Activated CD8-positive, alpha-beta T cell treated with anti-CD3 and anti-CD28 coated beads, Interleukin-2, amount 10 ng/mL, durations not matched to agents 7 days and 5 days (primary cell): ENCODE data around the gene GABRG3. TPM values are rescaled to one million over a fixed set of nuclear protein-coding genes. Genes with fewer than 3 reads are reported as not detected.

Source experiments
- ATAC-seq: fragments of 150-1000 bp; cut with Tn5 transposase; one replicate; pipeline ENCODE4 v1.10.0; 2021; ENCODE audit warnings: moderate library complexity
- CTCF ChIA-PET: fragments of 350-600 bp; sonication (Branson Sonifier 250); formaldehyde crosslinking; loops from one replicate; lab custom pipeline; 2021; ENCODE audit warnings: antibody characterized with exemption; lab: Charles Lee
- POLR2A ChIA-PET: fragments of 350-600 bp; sonication (Branson Sonifier 250); formaldehyde crosslinking; loops from one replicate; lab custom pipeline; 2021; ENCODE audit warnings: antibody characterized with exemption; lab: Charles Lee
- DNase-seq: peaks from one replicate; pipeline ENCODE4 v3.0.0-alpha.2; 2020
- H3K27ac Mint-ChIP-seq: one replicate; pipeline ENCODE4 v1.8.0; 2021; ENCODE audit warnings: mild to moderate bottlenecking, mixed read lengths
- H3K27me3 Mint-ChIP-seq: one replicate; pipeline ENCODE4 v1.8.0; 2021; ENCODE audit warnings: low read depth, mixed read lengths
- H3K36me3 Mint-ChIP-seq: one replicate; pipeline ENCODE4 v1.8.0; 2021; ENCODE audit warnings: low read depth, mixed read lengths
- H3K4me1 Mint-ChIP-seq: one replicate; pipeline ENCODE4 v1.8.0; 2021; ENCODE audit warnings: low read depth, mixed read lengths
- H3K4me3 Mint-ChIP-seq: one replicate; pipeline ENCODE4 v1.8.0; 2021; ENCODE audit warnings: mild to moderate bottlenecking, mixed read lengths
- H3K9me3 Mint-ChIP-seq: one replicate; pipeline ENCODE4 v1.8.0; 2022; ENCODE audit warnings: mixed read lengths; ENCODE audit not compliant: insufficient read depth
- total RNA-seq, 2 experiments: library from RNA; stranded (reverse); gene quantifications; one replicate each; pipeline ENCODE4 v1.2.3, GENCODE V29; 2021

Gene GABRG3
- total RNA-seq, 2 experiments from 2014 or later = not detected

GRCh38 chr15:27414168-27414870 is 443.3 kb downstream of the GABRG3 start:
- Mint-ChIP-seq H3K36me3 (no peaks in the 10 kb centered on the region), H3K4me1 (no peaks in the 10 kb centered on the region), H3K27me3 (no peaks in the 10 kb centered on the region), H3K4me3 (no peak overlapping the region), H3K9me3 (peaks cover 11% of the 10 kb centered on the region), H3K27ac (no peak overlapping the region)
- POLR2A ChIA-PET = no interaction called here
- no peak for ATAC-seq
- DNase-seq = no peak
- CTCF ChIA-PET = no interaction called here

- no peak for ATAC-seq
- no peak for DNase-seq
- H3K36me3 Mint-ChIP-seq = no peaks in the 10 kb centered on the region
- peaks cover 8% of the 10 kb centered on the region for H3K9me3 Mint-ChIP-seq
- CTCF ChIA-PET = no interaction called here
- POLR2A ChIA-PET = no interaction called here
- no peak overlapping the region for H3K27ac Mint-ChIP-seq
- H3K4me3 Mint-ChIP-seq = no peak overlapping the region
- H3K4me1 Mint-ChIP-seq = no peaks in the 10 kb centered on the region
- H3K27me3 Mint-ChIP-seq = no peaks in the 10 kb centered on the region
Measured at GRCh38 chr15:27418726-27419125, 447.7 kb downstream of the GABRG3 start.

GRCh38 chr15:27422997-27423396 is 452.0 kb downstream of the GABRG3 start:
- Mint-ChIP-seq H3K27ac (no peak overlapping the region), H3K27me3 (no peaks in the 10 kb centered on the region), H3K4me3 (no peak overlapping the region), H3K9me3 (peaks cover 15% of the 10 kb centered on the region), H3K4me1 (no peaks in the 10 kb centered on the region), H3K36me3 (no peaks in the 10 kb centered on the region)
- no peak for ATAC-seq
- ChIA-PET POLR2A (no interaction called here), CTCF (no interaction called here)
- no peak for DNase-seq

- POLR2A ChIA-PET = no interaction called here
- H3K27ac Mint-ChIP-seq = no peak overlapping the region
- no peak overlapping the region for H3K4me3 Mint-ChIP-seq
- DNase-seq (no peak), ATAC-seq (no peak)
- H3K9me3 Mint-ChIP-seq = peaks cover 15% of the 10 kb centered on the region
- no peaks in the 10 kb centered on the region for H3K27me3 Mint-ChIP-seq
- H3K36me3 Mint-ChIP-seq = no peaks in the 10 kb centered on the region
- CTCF ChIA-PET = no interaction called here
- no peaks in the 10 kb centered on the region for H3K4me1 Mint-ChIP-seq
Measured at GRCh38 chr15:27426805-27427204, 455.8 kb downstream of the GABRG3 start.

GRCh38 chr15:27427276-27427675 is 456.3 kb downstream of the GABRG3 start:
- no peak for DNase-seq
- no peak for ATAC-seq
- ChIA-PET CTCF (no interaction called here), POLR2A (no interaction called here)
- Mint-ChIP-seq H3K4me1 (no peaks in the 10 kb centered on the region), H3K9me3 (peaks cover 15% of the 10 kb centered on the region), H3K27ac (no peak overlapping the region), H3K27me3 (no peaks in the 10 kb centered on the region), H3K4me3 (no peak overlapping the region), H3K36me3 (no peaks in the 10 kb centered on the region)

GRCh38 chr15:27428151-27428550 is 457.2 kb downstream of the GABRG3 start:
- ATAC-seq (no peak), DNase-seq (no peak)
- Mint-ChIP-seq H3K9me3 (peaks cover 20% of the 10 kb centered on the region), H3K36me3 (no peaks in the 10 kb centered on the region), H3K27ac (no peak overlapping the region), H3K27me3 (no peaks in the 10 kb centered on the region), H3K4me1 (no peaks in the 10 kb centered on the region), H3K4me3 (no peak overlapping the region)
- ChIA-PET POLR2A (no interaction called here), CTCF (no interaction called here)

GRCh38 chr15:27429577-27429976 is 458.6 kb downstream of the GABRG3 start:
- ATAC-seq = no peak
- Mint-ChIP-seq H3K27me3 (no peaks in the 10 kb centered on the region), H3K27ac (no peak overlapping the region), H3K4me1 (no peaks in the 10 kb centered on the region), H3K36me3 (no peaks in the 10 kb centered on the region), H3K4me3 (no peak overlapping the region), H3K9me3 (peaks cover 26% of the 10 kb centered on the region)
- no peak for DNase-seq
- ChIA-PET POLR2A (no interaction called here), CTCF (no interaction called here)

- H3K36me3 Mint-ChIP-seq = no peaks in the 10 kb centered on the region
- peaks cover 21% of the 10 kb centered on the region for H3K9me3 Mint-ChIP-seq
- ChIA-PET POLR2A (no interaction called here), CTCF (no interaction called here)
- H3K4me1 Mint-ChIP-seq = no peaks in the 10 kb centered on the region
- ATAC-seq = no peak
- H3K27ac Mint-ChIP-seq = no peak overlapping the region
- H3K27me3 Mint-ChIP-seq = no peaks in the 10 kb centered on the region
- no peak overlapping the region for H3K4me3 Mint-ChIP-seq
- no peak for DNase-seq
Measured at GRCh38 chr15:27433604-27434003, 462.6 kb downstream of the GABRG3 start.

- POLR2A ChIA-PET = no interaction called here
- CTCF ChIA-PET = no interaction called here
- DNase-seq (no peak), ATAC-seq (no peak)
- Mint-ChIP-seq H3K27ac (no peak overlapping the region), H3K4me3 (no peak overlapping the region), H3K36me3 (no peaks in the 10 kb centered on the region), H3K27me3 (no peaks in the 10 kb centered on the region), H3K4me1 (no peaks in the 10 kb centered on the region), H3K9me3 (peaks cover 20% of the 10 kb centered on the region)
Measured at GRCh38 chr15:27438403-27439375, 467.7 kb downstream of the GABRG3 start.

- CTCF ChIA-PET = no interaction called here
- DNase-seq (no peak), ATAC-seq (no peak)
- no peaks in the 10 kb centered on the region for H3K4me1 Mint-ChIP-seq
- H3K4me3 Mint-ChIP-seq = no peak overlapping the region
- H3K27me3 Mint-ChIP-seq = no peaks in the 10 kb centered on the region
- H3K9me3 Mint-ChIP-seq = peaks cover 20% of the 10 kb centered on the region
- H3K27ac Mint-ChIP-seq = no peak overlapping the region
- H3K36me3 Mint-ChIP-seq = no peaks in the 10 kb centered on the region
- POLR2A ChIA-PET = no interaction called here
Measured at GRCh38 chr15:27441120-27441519, 470.1 kb downstream of the GABRG3 start.

- Mint-ChIP-seq H3K9me3 (peaks cover 14% of the 10 kb centered on the region), H3K27me3 (no peaks in the 10 kb centered on the region), H3K4me1 (no peaks in the 10 kb centered on the region), H3K4me3 (no peak overlapping the region), H3K27ac (no peak overlapping the region), H3K36me3 (no peaks in the 10 kb centered on the region)
- ChIA-PET CTCF (no interaction called here), POLR2A (no interaction called here)
- ATAC-seq (no peak), DNase-seq (no peak)
Measured at GRCh38 chr15:27448234-27448633, 477.3 kb downstream of the GABRG3 start.

GRCh38 chr15:27448986-27449385 is 478.0 kb downstream of the GABRG3 start:
- no peaks in the 10 kb centered on the region for H3K36me3 Mint-ChIP-seq
- DNase-seq (no peak), ATAC-seq (no peak)
- H3K9me3 Mint-ChIP-seq = peaks cover 14% of the 10 kb centered on the region
- no peak overlapping the region for H3K4me3 Mint-ChIP-seq
- no peaks in the 10 kb centered on the region for H3K27me3 Mint-ChIP-seq
- CTCF ChIA-PET = no interaction called here
- no peak overlapping the region for H3K27ac Mint-ChIP-seq
- POLR2A ChIA-PET = no interaction called here
- H3K4me1 Mint-ChIP-seq = no peaks in the 10 kb centered on the region
